GM21423 (cell line): ENCODE measurements around the gene CLIC6.

Experiments used
- ATAC-seq: cut with Tn5 transposase; IDR thresholded peaks from one replicate; pipeline ENCODE4 v1.9.1; 2021; ENCODE audit warnings: mild to moderate bottlenecking, moderate library complexity; ENCODE audit not compliant: unreplicated experiment

The CLIC6 gene

DNA sequence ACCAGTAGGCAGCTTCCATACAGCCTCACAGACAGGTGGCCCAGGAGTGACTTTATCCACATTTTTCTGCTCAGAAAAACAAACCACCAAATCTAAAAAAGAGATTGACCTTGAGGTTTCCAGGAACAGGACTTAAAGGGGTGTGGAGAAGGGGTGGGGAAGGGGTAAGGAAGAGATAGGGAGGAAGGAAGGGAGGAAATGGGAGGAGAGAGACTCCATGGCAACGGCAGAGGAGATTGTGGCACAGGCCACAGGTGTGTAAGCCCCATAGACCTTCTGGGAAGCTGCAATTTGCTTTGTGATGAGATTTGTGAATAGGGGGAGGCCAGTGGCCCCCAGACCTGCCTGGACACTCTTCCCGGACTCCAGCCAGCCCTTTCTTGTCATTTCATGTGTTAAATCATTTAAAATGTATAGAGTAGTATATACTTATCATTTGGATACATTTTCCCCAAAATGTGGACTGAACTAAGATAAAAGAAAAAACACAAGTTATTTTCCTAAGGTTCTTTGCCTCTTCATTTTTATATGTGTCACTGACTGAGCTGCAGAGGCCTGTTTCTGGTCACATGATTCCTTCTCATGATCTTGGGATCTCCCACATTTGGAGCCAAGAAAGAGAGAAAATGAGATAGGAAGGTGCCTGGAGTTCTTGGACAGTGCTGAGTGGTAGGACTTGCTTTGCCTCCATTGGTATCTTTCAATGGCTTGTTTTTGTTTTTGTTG, 55.5 kb downstream of the CLIC6 start:
- ATAC-seq: no peak

DNA sequence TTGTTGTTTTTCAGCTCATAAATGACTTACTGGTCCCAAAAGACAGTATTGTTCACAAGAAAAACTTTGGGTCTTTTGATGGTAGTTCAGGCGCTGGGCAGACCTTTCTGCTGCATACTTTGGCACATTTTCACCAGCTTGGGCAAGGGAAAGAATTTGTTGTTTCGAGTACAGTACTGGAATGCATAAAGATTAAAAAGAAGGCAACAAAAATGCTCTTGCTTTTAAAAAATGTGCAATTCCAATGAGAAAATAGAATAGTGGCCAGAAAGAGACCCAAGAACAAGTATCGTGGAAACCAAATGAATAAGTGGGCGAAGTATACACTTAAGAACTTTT, 56.0 kb downstream of the CLIC6 start:
- no peak for ATAC-seq

DNA sequence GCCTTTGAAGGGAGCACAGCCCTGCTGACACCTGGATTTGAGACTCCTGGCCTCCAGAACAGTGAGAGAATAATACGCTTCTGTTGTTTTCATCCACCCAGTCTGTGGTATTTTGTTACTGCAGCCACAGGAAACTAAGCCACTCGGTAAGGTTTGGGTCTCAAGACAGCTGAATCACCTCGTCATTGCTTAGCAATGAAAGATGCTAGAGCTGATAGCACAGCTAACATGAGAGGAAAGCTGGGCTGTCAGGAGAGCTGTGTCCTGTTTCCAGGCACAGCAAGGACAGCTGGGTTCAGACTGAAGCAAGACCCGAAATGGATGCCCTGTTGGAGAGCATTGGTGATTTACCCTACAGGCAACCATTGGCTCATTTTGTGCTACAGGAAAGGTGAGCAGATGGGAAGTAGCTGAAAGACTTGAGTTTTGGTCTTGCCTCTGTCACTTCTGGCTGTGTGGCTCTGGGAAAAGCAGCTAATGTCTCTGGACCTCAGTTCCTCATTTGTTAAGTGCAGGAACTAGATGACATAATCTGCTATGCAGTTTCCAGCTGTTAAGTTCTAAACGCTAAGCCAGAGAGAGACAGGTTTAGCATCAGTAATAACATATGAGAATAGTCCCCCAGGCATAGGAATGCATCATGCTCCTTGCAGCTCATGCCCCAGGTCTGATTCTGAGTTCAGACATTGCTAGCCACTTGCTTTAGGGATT, 58.0 kb downstream of the CLIC6 start:
- no peak for ATAC-seq

DNA sequence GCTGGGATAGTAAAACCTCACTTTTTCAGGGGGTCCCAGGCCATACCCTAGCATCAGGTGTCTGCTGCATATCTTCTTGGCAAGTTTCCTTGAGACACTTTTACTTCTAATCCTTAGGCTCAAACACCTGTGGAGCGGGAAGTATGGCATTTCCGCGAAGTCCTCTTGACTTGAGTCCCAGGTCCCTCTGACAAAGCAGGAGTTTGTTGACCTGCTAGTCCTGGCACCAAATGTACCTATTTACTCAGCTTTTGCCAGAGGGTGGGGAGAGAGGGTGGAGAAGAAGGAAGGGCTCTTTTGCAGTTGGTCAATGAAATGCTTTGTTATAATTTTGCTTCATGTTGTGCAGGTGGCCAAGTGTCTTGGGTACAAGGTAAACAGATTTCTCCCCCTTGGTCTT, 59.7 kb downstream of the CLIC6 start:
- ATAC-seq: no peak

DNA sequence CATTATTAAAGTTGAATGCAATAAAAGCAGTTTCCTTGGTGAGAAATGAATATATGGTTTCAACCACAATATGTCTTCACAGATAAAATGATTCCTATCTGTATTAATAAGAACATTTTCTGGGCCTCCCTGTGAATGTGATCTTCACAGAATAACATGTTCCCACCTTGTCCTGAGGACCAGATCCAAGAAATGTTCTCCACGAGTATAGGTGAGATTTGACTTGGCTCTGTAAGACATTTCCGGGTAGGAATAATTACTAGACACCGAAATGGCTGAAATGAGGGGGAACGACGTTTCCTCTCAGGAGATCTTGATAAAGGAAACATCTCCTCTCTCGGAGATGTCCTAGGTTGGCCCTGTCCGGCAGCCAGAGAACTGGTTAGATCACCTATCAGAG, 61.4 kb downstream of the CLIC6 start:
- no peak for ATAC-seq

DNA sequence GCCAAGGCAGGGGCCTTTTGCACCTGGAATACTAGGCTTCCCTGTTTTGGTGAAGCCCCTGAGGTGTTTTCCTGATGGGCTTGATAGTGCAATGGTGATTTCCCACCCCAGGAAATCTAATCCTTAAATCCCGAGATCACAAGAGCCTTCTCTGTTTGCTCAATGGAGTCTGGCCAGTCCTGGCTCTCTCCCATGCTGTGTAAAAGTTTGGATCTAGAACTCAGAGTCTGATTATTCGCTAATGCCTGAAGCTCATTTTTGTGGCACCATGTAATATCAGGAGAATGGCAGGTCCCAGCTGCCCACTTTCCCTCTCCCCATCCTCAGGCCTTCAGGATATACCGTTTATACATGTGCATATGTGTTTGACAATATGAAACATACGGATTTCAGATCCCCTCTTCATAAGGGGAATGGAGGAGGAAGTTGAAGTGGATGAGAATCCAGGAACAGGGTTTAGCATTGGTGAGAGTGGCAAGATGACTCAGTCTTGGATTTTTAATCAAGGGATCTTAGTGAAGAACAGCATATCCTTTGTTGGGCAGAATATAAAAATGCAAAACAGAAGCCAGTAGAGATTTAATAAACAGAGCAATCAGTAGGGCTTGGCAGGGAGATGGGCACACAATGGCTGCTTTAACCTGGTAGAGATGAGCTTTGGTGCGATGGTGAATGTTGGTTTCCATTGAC, 62.1 kb downstream of the CLIC6 start:
- ATAC-seq: no peak

DNA sequence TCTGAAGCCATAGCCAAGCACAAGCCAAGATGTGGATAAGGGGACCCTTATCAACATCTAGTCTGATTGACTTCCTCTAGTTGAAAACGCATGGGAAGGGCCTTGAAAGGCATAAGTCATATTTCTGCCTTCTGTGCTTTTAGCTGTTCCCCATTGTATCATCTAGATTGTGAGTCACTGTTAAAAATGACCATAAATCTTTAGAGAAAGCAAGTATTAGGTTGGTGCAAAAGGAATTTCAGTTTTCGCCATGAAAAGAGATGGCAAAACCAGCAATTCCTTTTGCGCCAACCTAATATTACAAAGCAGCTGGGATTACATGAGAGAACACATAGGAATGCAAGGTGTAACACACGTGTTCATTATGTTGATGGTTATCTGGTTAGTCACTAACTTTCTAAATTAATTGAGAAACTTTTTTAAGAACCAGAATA, 63.6 kb downstream of the CLIC6 start:
- ATAC-seq: no peak

DNA sequence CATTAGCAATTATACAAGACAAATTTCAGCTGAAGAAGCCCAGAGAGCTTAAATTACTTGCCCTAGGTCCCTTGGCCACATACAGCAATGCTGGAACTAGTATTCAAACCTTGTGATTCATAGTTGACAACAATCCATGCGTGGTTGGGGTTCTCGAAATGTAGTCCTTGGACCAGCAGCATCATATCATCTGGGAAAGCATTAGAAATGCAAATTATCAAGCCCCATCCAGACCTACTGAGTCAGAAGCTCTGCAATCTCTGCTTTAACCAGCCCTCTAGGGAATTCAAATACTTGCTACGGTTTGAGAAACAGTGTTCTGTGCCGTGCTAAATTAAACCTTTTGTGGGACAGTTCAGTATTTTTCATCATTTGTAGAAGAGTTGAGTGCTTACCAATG, 65.1 kb downstream of the CLIC6 start:
- no peak for ATAC-seq

DNA sequence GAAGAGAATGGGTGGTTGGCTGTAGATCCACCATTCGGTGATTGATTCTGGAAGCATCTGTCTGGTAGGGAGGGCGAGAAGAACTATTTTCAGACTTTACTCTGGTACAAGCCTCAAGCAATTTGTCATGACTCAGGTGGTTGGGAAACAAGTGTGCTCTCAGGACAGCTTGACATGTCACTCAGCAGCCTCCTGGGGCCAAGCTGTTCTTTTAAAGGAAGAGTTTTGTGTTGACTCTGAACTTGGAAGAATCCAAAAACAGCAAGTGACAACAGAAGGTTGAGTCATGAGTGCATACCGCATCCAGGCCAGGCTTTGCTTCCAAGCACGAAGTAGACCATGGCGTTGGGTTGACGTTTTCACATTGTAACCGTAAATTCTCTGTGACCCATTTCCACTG, 65.9 kb downstream of the CLIC6 start:
- ATAC-seq: no peak

DNA sequence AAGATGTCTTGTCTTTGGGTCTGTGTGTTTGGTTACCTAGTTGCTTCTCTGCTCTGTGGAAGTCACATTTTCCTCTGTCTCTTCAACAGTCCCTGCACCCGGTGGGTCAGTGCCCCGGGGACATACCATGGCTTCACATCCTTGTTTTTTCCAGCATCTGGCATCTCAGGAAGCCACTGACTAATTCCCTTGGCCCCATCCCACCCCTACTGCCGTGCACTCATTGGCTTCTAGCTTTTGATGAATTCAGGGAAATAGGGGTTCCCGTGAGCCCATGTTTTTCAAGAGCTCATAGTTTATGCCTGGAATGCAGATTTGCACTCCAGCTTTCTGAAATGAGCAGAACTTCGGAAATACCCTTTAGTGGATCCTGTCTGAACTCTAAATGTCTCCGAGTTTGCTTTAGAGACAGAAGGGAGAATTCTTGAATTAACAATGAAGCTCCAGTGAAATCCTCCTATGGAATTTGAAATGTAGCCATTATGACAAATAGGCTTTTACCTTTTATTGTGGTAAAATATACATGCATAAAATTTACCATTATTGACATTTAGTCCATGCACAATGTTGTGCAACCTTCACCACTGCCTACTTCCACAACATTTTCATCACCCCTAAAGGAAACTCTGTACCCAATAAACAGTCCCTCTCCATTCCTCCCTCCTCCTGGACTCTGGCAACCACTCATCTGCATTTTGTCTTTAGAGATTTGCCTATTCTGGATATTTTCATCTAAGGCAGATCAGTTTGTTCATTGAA, 67.5 kb downstream of the CLIC6 start:
- ATAC-seq: no peak

DNA sequence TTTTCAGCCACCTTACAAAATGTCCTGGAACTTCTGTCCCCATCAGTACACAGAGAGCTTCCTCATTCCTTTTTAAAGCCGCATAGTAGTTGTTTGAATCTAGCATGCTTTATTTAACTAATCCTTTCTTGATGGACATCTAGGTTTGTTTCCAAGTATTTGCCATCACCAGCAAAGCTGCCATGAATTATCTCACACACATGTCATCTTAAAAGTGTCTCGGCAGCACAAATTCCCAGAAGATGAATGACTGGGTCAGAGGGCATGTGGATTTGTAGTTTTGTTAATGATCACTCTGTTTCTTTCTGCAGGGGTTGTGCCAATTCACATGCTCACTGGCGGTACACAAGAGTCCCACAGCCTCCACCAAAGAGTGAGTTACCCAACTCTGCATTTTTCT, 68.3 kb downstream of the CLIC6 start:
- no peak for ATAC-seq

DNA sequence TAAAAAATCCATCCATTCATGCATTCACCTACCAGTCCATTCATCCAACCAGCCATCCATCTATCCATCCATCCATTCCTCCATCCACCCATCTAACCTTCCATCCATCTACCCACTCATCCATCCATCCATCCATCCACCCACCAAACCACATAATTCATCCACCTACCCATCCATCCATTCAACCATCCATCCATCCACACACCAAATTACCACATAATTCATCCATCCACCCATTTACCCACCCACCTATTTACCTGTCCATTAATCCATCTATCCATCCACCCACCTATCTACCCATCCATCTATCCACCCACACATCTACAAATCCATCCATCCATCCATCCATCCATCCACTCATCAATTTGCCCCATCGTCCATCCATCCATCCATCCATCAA, 71.4 kb downstream of the CLIC6 start:
- ATAC-seq: no peak

DNA sequence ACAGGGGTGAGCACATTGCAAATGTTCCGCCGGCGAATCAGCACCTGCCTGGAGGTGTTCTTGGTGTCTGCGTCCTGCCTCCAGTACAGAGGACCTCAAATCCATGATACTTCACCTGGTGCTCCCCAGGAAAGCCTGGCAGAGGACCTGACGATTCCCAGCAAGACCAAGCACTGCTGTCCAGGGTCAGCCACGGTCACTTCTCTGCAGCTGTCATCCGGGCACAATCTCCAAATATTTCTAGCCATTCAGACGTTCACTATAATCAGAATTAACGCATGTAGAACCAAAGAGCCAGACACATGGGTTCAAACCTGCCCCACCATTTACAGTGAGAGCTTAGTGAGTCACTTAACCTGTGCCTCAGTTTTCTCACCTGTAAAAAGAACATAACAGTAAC, 74.5 kb downstream of the CLIC6 start:
- no peak for ATAC-seq

DNA sequence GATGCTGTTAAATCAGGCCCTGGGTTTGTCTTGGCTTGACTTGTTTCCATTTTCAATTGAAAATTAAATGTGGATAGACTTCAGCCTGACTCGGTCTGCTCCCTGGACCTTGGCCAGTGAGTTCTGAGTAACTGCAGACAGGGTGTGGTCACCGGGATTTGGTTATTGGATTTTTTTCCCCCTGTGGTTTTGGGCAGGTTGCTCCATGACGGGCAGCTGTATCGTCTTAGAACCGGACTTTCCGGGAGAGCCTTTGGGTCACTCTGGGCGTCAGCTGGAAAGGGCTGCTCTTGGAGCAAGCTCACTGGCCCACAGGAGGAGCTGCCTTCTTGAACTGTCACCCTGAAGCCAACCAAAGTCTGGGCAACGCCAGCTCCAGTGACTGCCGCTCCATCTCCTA, 75.0 kb downstream of the CLIC6 start:
- no peak for ATAC-seq

DNA sequence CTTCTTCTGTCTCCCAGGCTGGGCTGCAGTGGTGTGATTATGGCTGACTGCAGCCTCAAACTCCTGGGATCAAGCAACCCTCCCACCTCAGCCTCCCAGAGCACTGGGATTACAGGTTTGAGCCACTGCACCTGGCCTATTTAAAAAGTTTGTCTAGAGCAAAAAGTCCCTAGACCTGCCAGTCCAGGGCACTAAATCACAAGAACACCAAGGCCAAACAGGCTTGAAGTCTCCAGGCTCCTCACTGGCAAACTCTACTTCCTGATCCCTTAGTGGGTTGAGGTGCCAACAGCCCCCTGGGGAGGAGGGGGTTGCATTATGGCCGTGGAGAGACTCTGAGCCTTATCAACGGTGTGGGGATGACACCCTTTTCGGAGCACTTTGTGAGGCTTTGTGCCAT, 76.0 kb downstream of the CLIC6 start:
- ATAC-seq: no peak

DNA sequence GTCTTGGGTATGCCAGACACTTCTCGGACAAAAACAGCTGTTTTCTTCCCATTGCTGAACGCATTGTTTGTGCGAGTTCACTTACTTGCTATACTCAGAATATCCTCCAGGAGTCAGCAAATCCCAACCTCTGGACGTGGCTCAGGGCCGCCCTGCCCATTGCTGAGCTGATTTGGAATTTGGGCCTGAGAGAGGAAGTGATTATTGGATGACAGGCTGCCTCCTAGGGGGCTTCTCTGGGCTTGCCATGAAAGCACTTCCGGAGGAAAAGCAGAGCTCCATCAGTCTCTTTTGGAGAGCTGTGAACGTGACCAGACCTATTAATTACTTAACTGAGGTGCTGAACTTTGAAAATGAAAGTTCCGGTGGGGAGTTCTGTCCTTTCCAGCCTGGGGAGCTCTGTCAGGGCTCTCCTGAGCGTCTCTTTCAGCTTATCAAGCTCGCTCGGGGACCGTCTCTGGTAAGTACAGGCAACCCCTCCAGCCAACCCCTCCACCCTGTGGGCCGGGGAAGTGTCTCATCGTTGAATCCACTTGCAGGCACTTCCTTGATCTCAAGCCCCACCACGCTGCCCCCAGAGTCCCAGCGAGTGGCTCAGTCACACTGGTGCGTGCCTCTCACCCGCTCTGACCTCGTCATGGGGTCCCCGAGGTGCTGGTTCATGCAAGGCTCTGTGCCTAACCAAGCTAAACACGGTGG, 76.9 kb downstream of the CLIC6 start:
- ATAC-seq: peak; percentile 78

DNA sequence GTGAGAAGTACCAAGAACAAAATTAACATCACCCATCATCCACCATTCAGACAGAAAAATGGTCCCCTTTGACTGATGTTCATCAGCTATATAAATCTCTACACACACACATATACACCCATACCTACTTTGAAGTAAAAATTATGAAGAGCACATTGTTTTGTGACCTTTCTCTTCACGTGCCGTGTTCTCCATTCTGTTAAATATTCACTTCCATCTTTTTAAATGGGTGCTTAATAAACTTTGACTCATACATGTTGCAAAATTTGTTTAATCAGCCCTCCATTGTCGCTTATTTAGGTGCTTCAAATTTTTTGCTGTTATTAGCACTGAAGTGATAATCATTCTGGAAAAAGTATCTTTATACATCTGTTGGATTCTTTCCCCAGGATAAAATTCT, 80.1 kb downstream of the CLIC6 start:
- ATAC-seq: no peak

DNA sequence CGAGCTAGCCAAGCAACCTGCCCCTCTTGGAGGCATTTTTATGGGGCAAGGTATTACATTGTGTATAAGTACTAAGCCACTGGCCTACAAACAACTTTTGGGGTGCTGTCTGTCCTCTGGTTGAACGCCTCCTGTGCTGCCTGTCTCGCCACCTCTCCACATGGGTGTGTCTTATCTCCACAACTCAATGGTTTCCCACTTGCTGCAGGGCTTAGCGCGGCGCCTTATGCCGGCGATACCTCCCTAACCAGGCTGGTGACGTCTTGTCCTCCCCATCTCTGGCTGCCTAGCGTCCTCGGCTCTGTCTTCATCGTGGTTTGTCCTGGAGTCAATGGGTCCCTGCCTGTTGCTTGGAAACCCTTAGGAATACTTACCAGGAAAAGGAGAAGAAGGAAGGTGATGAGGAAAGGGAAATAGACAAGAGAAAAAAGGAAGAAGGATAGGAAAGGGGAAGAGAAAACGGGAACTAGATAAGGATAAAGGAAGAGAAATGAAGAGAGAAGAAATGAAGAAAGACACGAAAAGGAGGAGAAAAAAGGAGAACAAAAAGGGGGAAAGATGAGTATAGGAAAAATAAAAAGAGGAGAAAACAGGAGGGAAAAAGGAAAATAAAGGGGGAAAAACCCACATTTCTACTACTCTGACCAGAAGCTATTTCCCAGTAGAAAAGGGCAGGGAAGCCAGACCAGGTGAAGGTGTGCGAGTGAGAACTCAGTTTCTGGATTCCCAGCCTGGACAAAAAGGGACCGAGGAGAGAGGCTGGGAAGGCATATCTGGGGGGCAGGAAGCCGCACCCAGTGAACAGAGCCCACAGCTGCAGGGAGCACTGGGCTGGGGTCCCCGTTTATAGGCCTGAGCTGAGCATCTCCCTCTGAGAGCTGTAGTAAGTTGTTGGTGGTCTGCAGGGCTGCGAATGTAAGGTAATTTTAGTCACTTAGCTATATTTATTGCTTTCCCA, 86.2 kb downstream of the CLIC6 start:
- ATAC-seq: no peak

DNA sequence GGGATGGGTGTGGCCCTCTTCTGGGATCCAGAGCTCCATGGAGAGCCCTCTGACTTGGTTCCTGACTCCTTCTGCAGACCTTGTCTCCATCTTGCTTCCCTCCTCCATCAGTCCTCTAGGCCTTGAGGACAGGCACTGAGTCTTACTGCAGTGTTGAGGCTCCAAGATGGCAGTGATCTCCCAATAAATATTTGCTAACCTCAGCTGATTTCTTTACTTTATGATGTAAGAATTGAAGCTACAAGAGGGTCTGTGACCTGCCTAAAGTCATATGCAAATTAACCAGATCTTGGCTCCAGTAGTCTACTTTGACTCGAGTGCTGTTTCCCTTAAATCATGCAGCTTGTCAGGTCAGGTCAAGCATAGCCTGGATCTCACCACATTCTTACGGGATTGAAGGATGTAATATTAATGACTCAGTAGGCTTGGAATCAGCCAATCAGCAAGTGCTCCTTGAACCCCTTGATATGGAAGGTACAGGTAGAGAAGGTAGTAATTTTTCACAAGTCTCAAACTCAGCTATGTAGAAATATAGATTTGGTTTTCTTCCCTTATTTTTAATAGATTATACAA, 93.0 kb downstream of the CLIC6 start:
- ATAC-seq: no peak
